ENCODE data around the gene LSM10. TPM values are rescaled to one million over a fixed set of nuclear protein-coding genes. Genes with fewer than 3 reads are reported as not detected.

The LSM10 gene
- 3.1 and 7.1 TPM in 2 replicates for total RNA-seq (2014; rRNA removed; shearing (Covaris generic))

DNA sequence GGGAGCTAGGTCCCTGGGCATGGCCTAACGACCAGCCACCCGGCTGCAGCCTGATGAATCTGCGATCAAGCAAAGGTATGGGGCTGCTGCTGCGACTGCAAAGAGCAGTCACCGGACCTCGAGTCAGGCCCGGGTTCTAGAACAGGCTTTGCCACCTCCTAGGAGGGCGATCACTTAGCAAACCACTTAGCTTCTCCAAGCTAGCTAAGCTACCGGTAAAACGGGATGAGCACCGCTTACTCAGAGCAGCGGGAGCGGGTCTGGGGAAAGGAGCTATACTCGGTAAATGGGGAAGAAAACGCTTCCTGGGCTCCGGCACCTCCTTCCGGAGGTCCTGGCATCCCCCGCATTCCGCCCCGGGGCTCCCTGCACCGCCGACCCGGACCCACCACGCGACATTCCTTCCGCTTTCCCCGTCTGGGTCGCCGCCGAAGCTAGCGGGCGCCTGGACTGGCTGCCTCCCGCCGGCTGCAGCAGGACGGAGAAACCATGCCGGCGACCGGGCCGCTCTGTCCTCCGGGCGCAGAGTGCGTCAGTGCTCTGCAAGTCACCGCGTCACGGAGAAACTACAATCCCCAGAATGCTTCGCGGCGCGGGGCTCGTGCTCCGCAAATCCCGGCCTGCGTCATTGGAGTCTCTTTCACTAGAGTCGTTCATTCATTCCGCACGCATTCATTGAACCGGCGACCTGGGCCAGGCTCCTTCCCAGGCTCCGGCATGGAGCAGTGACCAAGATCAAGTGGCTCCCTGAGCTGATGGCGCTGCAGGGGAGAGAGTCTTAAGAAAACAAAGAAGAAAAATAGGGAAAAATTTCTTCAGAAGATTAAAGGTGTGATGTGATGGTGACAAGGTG lies at the start of gene LSM10:
LSM10 (minus strand) TSS at position 531 of the 853 bp plus-strand sequence. CDS start 3,779 bp downstream, outside the sequence.
- peak; percentile 91 for DNase-seq (ENCODE audit: low spot score)

DNA sequence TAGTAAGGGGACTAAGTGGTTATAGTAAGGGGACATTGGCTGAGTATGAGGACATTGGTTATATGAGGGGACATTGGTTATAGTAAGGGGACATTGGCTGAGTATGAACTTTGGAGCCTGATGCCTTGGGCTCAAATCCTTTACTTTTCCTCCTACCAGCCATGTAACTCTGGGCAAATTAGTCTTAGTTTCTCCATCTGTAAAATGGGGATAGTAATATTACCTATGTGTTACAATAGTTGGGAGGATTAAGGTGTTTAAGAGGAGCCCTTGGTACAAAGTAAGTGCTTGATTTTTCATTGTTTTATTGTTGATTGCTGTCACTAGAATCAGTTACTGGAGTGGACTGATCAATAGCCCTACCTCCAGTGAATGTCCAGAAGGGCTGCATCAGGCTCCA lies 49.7 kb upstream of the LSM10 start:
- no peak for DNase-seq (ENCODE audit: low spot score)

DNA sequence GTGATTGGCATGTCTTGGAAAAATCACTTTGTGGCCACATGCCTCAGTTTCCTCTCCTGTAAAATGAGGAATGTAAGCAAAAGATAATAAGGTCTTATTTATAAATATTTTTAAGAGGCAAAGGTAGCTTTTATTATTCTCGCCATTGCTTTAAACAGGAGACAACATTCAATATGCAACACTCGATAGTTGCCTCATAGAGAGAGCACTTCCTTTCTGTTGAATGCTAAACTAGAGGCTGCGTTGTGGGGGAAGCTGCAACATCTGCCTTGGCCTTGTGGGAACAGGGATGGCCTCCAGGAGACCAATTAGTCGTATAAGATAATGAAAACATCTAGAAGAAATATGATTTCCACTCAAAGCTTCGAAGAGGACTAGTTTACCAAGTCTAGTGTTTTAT lies 49.0 kb upstream of the LSM10 start:
- DNase-seq (ENCODE audit: low spot score) = no peak

DNA sequence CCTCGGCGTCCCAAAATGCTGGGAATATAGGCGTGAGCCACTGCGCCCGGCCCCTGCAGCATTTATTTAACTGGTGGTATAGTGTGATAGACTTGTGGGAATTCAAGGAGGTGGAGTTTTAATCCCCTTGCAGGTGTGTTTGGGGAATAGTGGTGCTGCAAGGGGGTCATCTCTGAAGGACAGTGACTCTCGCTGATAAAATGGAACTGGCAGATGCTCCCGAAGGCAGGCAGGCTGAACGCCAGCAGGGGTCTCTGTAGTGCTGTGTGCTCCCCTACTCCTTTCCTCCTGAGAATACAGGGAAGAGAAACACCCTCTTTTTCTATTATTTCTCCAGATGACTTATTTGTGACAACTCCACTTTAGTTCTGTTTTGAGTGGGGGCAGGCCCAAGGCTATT lies 48.6 kb upstream of the LSM10 start:
- no peak for DNase-seq (ENCODE audit: low spot score)

DNA sequence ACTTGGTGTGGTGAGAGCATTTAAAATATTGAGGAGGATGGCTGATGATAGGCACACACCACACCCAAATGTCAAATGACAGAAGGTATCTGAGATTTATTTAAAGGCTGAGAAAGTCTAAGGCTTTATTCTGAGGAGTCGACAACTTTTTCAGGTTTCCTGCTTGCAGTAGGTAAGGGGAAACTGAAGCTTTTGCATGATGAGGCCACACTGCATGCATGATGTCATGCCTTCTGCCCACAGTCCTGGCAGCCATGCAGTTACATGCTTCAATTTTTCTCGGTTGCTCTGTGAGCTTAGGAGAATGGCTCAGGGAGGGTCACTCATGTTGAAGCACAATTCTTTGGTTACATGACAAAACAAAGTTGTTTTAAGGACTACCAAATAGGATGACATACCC lies 45.6 kb upstream of the LSM10 start:
- no peak for DNase-seq (ENCODE audit: low spot score)

DNA sequence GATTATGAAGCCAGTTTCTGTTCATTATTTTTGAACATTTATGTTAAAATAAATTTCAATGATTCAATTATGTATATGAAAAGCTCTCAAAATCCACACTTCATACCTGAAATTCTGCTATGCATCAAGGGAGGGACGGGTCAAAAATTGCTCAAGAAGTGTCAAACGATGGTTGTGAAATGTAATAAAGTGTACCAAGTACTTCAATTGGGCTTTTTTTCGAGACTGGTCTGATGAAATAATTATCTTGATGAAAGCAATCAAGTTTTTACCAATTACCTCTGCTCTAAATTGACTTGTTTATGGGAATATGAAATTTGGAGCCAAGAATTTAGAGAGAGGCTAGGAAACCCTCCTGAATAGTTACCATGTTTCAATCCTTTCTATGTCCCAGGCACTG lies 44.6 kb upstream of the LSM10 start:
- no peak for DNase-seq (ENCODE audit: low spot score)

DNA sequence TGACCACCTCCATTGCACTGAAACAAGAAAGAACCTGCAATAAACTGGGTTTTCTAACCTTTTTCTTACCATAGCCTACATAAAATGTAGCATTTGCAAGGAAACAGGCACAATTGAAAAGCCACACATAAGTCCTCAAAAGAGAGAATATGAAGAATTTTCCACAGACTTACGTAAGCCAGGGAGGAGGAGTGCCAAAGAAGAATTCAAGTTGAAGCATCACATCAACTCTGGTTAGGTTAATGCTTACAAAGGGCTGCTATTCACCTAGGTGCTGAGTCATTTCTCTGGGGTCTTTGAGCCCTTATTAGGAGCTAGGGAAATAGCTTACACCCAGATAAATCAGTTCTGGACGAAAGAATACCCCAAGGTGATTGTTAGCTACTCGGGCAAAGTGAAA lies 42.9 kb upstream of the LSM10 start:
- no peak for DNase-seq (ENCODE audit: low spot score)

DNA sequence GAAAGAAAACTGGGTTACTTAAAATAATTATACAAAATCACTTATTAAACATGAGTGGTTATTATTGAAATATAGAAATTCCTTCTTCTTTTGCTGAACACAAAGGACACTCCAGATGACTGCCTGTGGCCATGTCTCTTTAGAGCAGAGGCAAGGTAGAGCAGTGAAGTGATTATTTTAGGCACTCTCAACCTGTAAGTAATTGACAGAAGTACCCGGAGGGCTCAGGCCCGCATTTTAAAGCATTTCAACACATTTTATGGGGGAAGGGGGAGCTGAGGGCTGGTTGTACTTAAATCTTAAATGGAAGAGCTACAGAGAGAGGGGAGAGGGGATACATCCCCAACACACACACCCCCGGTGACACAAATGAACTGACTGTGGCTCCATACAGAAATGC lies 42.3 kb upstream of the LSM10 start:
- no peak for DNase-seq (ENCODE audit: low spot score)

DNA sequence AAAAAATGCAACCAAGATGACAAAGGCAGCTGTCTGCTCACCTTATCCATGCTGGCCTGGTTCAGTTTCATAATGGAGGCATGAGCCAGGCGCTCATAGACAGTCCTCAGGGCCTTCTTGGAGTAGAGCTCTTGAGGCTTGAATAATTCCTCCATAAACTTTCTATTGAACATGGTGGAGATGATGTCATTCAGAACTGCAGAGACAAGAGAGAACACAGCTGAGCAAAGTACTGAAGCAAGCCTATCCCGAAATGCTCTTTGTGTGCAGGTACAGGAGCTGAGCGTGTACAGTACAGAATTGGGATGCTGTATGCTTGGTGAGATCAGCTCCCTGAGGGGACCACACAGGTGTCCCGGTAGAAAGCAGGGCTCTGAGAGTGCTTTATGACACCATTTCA lies 41.0 kb upstream of the LSM10 start:
- DNase-seq (ENCODE audit: low spot score) = no peak

DNA sequence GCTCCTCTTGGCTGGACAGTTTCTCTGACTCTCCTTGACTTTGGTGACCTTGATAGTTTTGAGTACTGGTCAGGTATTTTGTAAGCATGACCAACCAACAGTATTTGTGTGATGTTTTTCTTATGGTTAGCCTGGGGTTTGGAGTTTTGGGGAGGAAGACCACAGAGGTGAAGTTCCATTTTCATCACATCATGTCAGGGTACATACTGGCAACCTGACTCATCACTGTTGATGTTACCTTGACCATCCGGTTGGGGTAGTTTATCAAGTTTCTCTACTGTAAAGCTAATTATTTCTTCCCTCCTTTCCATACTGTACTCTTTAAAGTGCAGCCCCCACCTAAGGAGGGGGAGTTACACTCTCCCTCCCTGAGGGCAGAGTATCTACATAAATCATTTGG lies 39.1 kb upstream of the LSM10 start:
- no peak for DNase-seq (ENCODE audit: low spot score)

DNA sequence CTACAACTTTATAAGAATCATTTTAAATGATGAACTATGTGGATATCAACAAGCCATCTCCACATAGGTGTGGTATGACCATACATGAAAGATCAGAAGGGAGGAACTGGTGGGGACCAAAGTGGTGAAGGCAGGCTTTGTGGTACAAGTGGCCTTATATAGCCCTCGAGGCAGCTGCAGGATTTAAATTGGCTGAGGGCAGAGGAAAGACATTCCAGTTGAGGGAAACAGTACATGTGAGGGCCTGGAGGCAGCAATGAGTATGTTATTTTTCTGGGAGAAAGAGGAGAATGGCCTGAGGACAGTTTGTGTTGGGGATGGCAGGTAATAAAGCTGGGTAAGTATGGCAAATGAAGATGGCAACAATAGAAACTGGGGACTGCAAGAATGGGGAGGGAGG lies 35.4 kb upstream of the LSM10 start:
- DNase-seq (ENCODE audit: low spot score) = no peak

DNA sequence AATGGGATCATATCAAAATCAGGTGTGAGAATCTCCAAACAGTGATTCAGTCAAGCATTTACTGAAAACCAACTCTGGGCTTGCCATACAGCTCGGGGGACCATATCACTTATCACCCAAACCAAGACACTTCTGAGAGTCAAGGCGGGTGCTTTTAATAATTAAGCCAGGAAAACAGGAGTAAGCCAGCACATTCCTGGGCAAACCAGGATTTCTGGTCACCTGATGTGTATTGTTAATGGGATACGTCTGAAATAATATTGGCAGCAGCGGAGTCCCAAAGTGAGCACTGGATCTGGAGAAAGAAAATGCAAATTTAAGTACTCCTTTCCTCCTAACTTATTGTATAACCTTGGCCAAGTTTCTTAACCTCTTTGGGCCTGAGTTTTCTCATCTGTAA lies 34.9 kb upstream of the LSM10 start:
- DNase-seq (ENCODE audit: low spot score) = no peak

DNA sequence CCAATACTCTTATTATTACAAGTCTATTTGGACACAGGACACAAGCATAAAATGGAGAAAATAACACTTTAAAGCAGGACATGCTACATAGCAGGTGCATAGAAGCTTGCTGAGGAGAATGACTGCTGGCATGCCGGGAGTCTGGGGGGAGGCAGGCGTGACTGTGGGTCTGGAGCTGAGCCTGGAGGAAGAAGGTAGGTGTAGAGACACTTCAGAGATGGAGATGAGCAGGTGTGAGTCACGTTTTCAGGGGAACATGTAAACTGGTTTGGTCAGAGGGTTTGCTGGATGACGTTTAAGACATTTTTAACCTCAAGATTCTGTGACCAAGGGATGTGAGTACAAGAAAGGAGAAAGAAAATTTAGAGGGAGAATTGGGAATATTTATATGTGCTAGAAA lies 28.1 kb upstream of the LSM10 start:
- no peak for DNase-seq (ENCODE audit: low spot score)

DNA sequence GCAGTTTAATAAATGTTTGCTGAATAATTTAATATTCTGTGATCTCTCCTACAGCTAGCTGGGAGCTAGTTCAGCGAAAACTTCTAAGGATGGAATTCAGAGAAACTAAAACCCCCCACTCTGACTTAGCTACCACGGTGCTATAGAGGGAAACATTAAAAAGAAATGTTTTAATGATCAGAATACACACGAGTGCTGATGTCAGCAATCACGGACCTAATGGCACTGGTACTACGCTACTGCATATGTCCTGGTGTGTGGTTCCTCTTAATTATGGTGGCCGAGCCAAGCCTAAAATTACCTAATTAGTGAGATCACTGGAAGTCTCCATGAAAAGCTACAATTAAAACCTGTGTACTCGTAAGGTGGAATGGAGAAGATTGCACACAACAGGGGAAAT lies 23.9 kb upstream of the LSM10 start:
- no peak for DNase-seq (ENCODE audit: low spot score)

DNA sequence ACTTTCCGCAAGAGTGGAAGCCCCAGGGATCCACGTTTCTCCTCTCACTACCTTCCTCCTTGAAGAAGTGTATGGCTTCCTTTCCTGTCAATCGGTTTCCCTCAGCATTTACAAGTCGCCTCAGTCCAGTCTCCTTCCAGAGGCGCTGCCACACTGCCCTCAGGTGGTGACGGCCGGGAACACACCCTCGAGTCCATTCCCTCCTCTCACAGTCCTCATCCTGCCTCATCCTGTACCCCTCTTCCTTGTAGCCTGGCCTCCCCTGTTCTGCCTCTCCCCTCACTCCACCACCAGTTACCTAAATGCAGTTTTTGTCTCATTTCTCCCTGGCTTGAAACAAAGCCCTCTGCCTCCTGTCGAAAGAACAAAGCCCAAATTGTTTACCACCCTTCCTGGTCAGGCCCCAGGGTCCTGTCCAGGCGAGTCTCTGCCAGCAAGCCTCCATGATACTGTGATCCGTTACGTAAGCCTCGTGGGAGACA lies 23.2 kb upstream of the LSM10 start:
- peak; percentile 78 for DNase-seq (ENCODE audit: low spot score)

DNA sequence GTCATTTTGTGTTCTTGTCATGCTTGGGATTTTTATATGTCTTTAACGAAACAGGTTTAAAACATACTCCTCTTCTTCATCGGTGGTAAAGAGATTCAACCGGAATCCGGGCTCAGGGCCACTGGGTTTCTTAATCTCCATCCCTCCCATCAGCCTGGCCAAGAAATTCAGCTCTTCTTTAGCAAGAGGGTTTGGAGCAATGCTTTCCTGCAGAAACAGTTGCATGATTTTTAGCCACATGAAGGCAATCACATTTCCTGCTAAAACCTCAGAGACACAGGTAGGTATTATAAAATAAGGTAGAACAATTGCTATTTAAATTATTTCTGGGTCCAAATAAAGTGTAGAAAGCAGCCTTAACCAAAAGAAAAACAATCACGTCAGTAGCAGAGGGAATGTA lies 22.7 kb upstream of the LSM10 start:
- no peak for DNase-seq (ENCODE audit: low spot score)

DNA sequence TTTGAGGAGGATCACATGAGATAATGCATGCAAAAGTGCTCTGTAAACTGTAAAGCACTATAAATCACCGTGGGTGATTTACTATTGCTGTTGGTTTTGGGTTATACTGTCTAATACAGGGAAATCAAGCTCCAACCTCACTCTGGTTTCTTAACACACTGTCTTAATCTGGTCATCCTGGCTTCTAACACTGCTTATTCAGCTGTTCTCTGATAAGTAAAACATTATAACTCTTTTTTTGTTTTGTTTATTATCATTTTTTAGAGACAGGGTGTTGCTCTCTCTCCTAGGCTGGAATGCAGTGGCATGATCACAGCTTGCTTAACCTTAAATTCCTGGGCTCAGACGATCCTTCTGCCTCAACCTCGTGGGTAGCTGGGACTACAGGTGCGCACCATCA lies 21.9 kb upstream of the LSM10 start:
- DNase-seq (ENCODE audit: low spot score) = no peak

DNA sequence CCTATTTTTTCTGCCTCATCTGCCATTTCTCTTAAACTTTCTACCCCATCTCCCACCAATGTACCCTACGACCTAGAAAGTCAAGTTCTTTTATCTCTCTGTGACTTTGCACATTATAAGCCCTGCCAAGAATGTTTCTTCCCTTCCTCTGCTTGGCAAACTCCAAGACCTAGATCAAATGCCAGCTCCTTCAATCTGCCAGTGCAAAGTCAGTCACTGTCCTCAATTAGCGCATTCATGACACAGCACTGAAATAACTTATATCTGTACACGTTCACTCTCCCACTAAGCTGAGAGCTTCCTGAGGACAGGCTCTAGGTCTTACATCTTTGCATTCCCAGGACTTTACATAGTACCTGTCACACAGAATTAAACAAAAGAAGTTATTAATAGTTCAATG lies 21.4 kb upstream of the LSM10 start:
- no peak for DNase-seq (ENCODE audit: low spot score)

DNA sequence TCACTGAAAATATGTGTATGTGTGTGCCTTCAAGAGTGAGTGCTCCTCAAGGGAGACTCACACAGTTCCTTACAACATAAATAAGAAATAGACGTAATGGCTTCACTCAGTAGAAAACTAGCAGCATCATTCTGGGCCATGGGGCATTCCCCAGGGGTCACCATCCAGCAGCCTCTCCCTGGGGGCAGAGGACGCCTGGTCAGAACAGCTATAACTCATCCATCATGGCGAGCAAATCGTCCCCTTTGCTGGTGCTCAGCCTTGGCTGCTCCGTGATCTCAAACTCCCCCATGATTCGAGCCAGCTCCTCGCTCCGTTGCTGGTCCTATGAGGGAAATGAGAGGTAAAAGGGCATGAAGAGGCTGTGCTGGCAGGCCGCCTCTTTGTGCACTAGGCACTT lies 20.2 kb upstream of the LSM10 start:
- no peak for DNase-seq (ENCODE audit: low spot score)

DNA sequence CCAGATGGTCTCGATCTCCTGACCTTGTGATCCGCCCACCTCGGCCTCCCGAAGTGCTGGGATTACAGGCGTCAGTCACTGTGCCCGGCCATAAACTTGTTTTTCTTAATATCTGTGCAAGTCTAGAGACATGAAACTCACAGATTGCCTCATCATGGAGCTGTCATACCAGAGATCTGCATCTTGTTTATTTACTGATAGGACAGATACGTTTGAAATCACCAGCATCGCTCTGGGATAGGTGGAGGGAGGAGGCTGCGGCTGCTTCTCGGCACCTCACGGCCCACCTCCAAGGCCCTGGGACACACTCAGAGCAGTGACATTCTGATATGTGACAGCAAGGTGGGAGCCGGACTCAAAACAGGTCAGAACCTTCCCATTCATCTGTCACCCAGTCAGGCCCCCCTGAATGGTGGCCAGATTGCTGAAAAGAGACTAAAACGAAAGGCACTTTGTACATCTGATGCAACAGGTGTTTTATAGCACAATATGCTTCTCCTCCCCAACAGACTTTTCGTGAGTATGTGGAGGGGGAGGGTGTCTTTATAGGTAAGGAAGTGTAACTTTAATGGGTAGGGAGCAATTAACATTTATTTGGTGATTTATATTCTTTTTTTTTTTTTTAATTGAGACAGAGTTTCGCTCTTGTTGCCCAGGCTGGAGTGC lies 18.1 kb upstream of the LSM10 start:
- DNase-seq (ENCODE audit: low spot score) = no peak

DNA sequence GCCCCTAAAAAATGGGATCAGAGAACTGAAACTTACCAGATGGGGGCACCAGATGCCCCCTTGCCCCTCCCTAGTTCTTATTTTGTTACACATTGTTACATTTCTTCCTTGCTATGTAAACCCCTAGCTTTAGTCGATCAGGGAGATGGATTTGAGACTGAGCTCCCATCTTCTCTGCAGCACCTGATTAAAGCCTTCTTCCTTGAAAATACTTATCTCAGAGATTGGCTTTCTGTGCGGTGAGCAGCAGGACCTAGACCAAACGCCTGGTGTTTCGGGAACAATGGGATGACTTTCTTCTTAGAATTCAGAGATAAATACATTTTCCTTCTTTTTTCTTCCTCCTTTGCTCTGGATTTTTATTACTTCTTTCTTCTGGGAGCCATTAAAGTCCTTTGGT lies 16.7 kb upstream of the LSM10 start:
- no peak for DNase-seq (ENCODE audit: low spot score)

DNA sequence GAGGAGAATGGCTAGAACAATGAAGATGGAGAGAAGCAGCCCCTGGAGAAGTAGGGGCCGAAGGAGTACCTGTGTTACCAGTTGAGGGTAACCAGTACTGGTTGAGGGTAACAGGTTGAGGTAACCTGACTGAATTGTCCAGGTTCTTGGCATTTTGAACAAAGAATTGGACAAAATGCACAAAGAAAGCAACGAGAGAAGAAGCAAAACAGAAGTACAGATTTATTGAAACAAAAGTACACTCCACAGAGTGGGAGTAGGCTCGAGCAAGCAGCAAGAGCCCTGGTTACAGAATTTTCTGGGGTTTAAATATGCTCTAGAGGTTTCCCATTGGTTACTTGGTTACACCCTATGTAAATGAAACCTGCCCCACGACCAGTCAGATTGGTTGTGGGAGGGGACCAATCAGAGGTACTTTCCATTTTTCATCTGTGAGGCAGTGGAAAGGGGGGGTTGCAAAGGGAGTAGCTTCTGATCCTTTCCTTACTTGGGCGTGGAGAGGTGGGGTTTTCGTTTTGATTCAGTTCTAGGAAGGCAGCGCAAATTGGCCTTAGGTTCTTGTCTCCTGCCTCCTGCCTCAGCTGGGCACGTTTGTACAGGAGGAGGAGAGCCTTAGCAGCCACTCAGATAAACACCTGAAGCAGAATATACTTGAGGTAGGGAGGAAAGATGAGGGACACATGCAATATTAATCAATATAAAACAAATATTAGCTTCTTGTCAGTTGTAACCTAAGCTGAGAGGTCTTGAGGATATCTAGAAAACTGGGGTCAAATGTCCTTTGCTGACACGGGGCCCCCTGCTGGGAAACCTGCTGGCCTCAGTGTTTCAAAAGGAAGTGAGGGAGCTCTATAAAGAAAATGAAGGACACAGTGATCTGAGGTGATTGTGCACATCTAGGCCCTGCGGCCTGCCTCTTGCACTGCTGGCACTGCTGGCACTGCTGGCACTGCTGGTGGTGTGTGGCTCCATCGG lies 14.3 kb upstream of the LSM10 start:
- DNase-seq (ENCODE audit: low spot score) = no peak
